ENCODE results near the gene HOXB7. TPM values are rescaled to one million over a fixed set of nuclear protein-coding genes. Genes with fewer than 3 reads are reported as not detected.
A peak's percentile ranks its signal among the peaks of the same experiment; 100 is the strongest.

HOXB7 gene
- total RNA-seq, 1 experiment from 2014 or later, result not detected

- ATAC-seq, result no peak
Measured at GRCh38 chr17:48565925-48566710, 44.7 kb downstream of the HOXB7 start.

DNA sequence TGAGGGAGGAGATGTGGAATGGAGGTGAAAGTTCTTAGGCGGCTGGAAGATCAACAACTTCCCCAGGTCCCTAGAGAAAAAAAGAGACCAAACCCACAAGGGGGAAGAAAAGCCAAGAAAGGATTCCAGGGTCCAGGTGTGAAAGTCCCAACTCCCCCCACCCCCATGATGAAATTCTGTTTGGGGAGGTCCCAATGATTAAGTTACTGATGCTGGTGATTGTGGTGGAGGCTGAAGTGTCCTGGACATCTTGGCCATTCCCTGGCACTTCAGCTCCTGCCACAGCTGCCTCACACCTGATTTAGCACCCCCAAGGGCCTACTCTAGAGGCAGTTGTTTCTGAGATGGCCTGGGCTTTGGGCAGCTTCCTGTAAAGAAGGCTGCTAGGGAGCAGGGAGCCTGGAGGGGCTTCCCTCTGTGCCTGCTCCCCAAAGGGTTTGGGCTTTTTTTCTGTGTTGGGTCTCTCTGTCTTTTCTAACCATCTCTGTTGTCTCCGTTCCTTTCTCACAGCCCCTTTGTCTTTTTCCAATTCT, 45.7 kb downstream of the HOXB7 start:
- H3K4me3 Mint-ChIP-seq, result peak overlapping the region; percentile 45
- POLR2A ChIA-PET, result no interaction called here
- TF ChIP-seq ZNF317 (CRISPR knock-in tag; IDR thresholded peaks at IDR 0.05; ENCODE audit: borderline replicate concordance, low read depth) (no peak), PRDM15 (CRISPR knock-in tag; IDR thresholded peaks at IDR 0.05) (no peak), JUN (CRISPR knock-in tag; IDR thresholded peaks at IDR 0.05) (no peak), FOXP1 (CRISPR knock-in tag; IDR thresholded peaks at IDR 0.05; ENCODE audit: borderline replicate concordance) (no peak), ZNF138 (CRISPR knock-in tag; conservative IDR thresholded peaks at IDR 0.05) (no peak), NFATC4 (CRISPR knock-in tag; IDR thresholded peaks at IDR 0.05) (no peak), RELA (CRISPR knock-in tag; IDR thresholded peaks at IDR 0.05; ENCODE audit: borderline replicate concordance) (no peak), ZNF671 (CRISPR knock-in tag; IDR thresholded peaks at IDR 0.05) (no peak), ZNF121 (CRISPR knock-in tag; IDR thresholded peaks at IDR 0.05) (no peak), JAZF1 (CRISPR knock-in tag; IDR thresholded peaks at IDR 0.05) (no peak)
- TF ChIP-seq, protein P1, sequence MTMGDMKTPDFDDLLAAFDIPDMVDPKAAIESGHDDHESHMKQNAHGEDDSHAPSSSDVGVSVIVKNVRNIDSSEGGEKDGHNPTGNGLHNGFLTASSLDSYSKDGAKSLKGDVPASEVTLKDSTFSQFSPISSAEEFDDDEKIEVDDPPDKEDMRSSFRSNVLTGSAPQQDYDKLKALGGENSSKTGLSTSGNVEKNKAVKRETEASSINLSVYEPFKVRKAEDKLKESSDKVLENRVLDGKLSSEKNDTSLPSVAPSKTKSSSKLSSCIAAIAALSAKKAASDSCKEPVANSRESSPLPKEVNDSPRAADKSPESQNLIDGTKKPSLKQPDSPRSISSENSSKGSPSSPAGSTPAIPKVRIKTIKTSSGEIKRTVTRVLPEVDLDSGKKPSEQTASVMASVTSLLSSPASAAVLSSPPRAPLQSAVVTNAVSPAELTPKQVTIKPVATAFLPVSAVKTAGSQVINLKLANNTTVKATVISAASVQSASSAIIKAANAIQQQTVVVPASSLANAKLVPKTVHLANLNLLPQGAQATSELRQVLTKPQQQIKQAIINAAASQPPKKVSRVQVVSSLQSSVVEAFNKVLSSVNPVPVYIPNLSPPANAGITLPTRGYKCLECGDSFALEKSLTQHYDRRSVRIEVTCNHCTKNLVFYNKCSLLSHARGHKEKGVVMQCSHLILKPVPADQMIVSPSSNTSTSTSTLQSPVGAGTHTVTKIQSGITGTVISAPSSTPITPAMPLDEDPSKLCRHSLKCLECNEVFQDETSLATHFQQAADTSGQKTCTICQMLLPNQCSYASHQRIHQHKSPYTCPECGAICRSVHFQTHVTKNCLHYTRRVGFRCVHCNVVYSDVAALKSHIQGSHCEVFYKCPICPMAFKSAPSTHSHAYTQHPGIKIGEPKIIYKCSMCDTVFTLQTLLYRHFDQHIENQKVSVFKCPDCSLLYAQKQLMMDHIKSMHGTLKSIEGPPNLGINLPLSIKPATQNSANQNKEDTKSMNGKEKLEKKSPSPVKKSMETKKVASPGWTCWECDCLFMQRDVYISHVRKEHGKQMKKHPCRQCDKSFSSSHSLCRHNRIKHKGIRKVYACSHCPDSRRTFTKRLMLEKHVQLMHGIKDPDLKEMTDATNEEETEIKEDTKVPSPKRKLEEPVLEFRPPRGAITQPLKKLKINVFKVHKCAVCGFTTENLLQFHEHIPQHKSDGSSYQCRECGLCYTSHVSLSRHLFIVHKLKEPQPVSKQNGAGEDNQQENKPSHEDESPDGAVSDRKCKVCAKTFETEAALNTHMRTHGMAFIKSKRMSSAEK (CRISPR knock-in tag; IDR thresholded peaks at IDR 0.05; ENCODE audit: borderline replicate concordance), result no peak
- H3K4me1 Mint-ChIP-seq, result peaks cover 26% of the 10 kb centered on the region
- H3K27ac Mint-ChIP-seq, result no peak overlapping the region
- ATAC-seq, result no peak
- CTCF ChIA-PET, result interaction anchor here (1.3 to 1.5 kb wide), 3 partner anchors 18 to 64 kb away, joined by 3 to 5 read pairs (median 4); no protein-coding TSS in a partner anchor
- peaks cover 40% of the 10 kb centered on the region; the same call in 1 of the 2 replicates for H3K27me3 Mint-ChIP-seq (ENCODE audit: low read depth)
- no peaks in the 10 kb centered on the region for H3K9me3 Mint-ChIP-seq
- no peak for DNase-seq (ENCODE audit: low spot score)
- H3K36me3 Mint-ChIP-seq, result no peaks in the 10 kb centered on the region

More at GRCh38 chr17:48565925-48566710, 44.7 kb downstream of the HOXB7 start:
- H3K27ac Mint-ChIP-seq, result no peak overlapping the region
- no peak overlapping the region for H3K4me3 Mint-ChIP-seq
- no peaks in the 10 kb centered on the region for H3K36me3 Mint-ChIP-seq
- no peak for TF ChIP-seq HMGXB4 (CRISPR knock-in tag; IDR thresholded peaks at IDR 0.05)
- TF ChIP-seq ZBTB21 (CRISPR knock-in tag; IDR thresholded peaks at IDR 0.05; ENCODE audit: borderline replicate concordance), result no peak
- no peak for TF ChIP-seq ZNF671 (CRISPR knock-in tag; IDR thresholded peaks at IDR 0.05)
- no peak for DNase-seq (ENCODE audit: low spot score)
- H3K9me3 Mint-ChIP-seq, result no peaks in the 10 kb centered on the region
- ChIA-PET POLR2A (no interaction called here), CTCF (interaction anchor here (0.8 kb wide), 1 partner anchor 22 kb away, joined by 3 read pairs; no protein-coding TSS in a partner anchor)
- peaks cover 30% of the 10 kb centered on the region; the same call in 1 of the 2 replicates for H3K27me3 Mint-ChIP-seq (ENCODE audit: low read depth)
- H3K4me1 Mint-ChIP-seq, result peaks cover 32% of the 10 kb centered on the region
